HepG2 (cell line): ENCODE measurements around the gene NSUN2. TPM values are rescaled to one million over a fixed set of nuclear protein-coding genes. Genes with fewer than 3 reads are reported as not detected.

Source experiments
- ATAC-seq: fragments of 200-7000 bp; cut with Tn5 transposase; 3 replicates; pipeline ENCODE4 v1.9.1; 2020; ENCODE audit warnings: mild to moderate bottlenecking, moderate library complexity
- BruUV-seq: library from RNA; stranded (reverse); fragments of 400-500 nt; replicated peaks from 2 replicates; lab custom pipeline; 2021; lab: Mats Ljungman, UMichigan
- CTCF ChIA-PET: fragments of 300-600 bp; formaldehyde crosslinking; extraction: SDS; loops from one replicate; lab custom pipeline; 2021; ENCODE audit warnings: low total read pairs, inconsistent platforms, low intra/inter-chr PET ratio; lab: Yijun Ruan, JAX
- POLR2A ChIA-PET: fragments of 350-600 bp; sonication (Branson Sonifier 250); formaldehyde crosslinking; loops from one replicate; lab custom pipeline; 2020; ENCODE audit warnings: antibody characterized with exemption, inconsistent platforms; lab: Yijun Ruan, JAX
- DNase-seq: peaks from one replicate; pipeline ENCODE4 v3.0.0-alpha.2; 2015; ENCODE audit warnings: low spot score
- FAIRE-seq: peaks from 3 replicates; lab custom pipeline; 2011; peaks lifted over from hg19 to GRCh38; lab: Jason Lieb, UNC
- H2AFZ ChIP-seq: one replicate; pipeline ENCODE4 v1.6.1; 2011; ENCODE audit warnings: low read length, inconsistent platforms
- H3K27ac ChIP-seq: fragments of 300-600 bp; 3 replicates; pipeline ENCODE4 v1.8.0; 2011; ENCODE audit warnings: mixed run types, mild to moderate bottlenecking, mixed read lengths, low read length, inconsistent platforms; ENCODE audit not compliant: insufficient read depth; ENCODE audit errors: extremely low read length
- H3K27me3 ChIP-seq, 2 experiments: fragments of 200-600 bp in 1 of 2; 2 replicates in 1 of 2; 3 replicates in 1 of 2; pipeline versions ENCODE4 v1.6.0 to v1.8.0; 2011; ENCODE audit warnings: low read length in 2 of 2, mild to moderate bottlenecking in 2 of 2, moderate library complexity in 2 of 2, inconsistent platforms in 1 of 2; ENCODE audit not compliant: insufficient read depth in 2 of 2, control insufficient read depth in 1 of 2
- H3K36me3 ChIP-seq, 2 experiments: fragments of 200-600 bp in 1 of 2; replicated peaks in 1 of 2; 2 replicates in 1 of 2; 3 replicates in 1 of 2; pipeline versions ENCODE4 v1.5.1 to v1.8.0; 2011; ENCODE audit warnings: low read length in 2 of 2, inconsistent platforms in 1 of 2; ENCODE audit not compliant: insufficient read depth in 2 of 2, control insufficient read depth in 1 of 2
- H3K4me1 ChIP-seq: 2 replicates; pipeline ENCODE4 v1.5.1; 2012; ENCODE audit warnings: low read length, inconsistent platforms; ENCODE audit not compliant: insufficient read depth
- H3K4me2 ChIP-seq: 2 replicates; pipeline ENCODE4 v1.6.0; 2011; ENCODE audit warnings: low read depth, low read length, inconsistent platforms
- H3K4me3 ChIP-seq, 3 experiments: fragments of 200-600 bp in 1 of 3; sonication (generic), shearing (Covaris generic) in 1 of 3; replicated peaks in 1 of 3; 2 replicates each; pipeline ENCODE4 v1.5.1; 2011 to 2016; ENCODE audit warnings: low read length in 3 of 3, inconsistent platforms in 2 of 3, low read depth in 2 of 3, mild to moderate bottlenecking in 2 of 3, control low read depth in 1 of 3, mixed read lengths in 1 of 3; ENCODE audit not compliant: insufficient read depth in 1 of 3
- H3K79me2 ChIP-seq: one replicate; pipeline ENCODE4 v1.6.1; 2011; ENCODE audit warnings: low read length, inconsistent platforms; ENCODE audit not compliant: insufficient read depth
- H3K9ac ChIP-seq: 2 replicates; pipeline ENCODE4 v1.6.0; 2011; ENCODE audit warnings: mild to moderate bottlenecking, low read depth, low read length, inconsistent platforms; ENCODE audit not compliant: insufficient read depth
- H3K9me3 ChIP-seq: 2 replicates; pipeline ENCODE4 v1.5.1; 2012; ENCODE audit warnings: mild to moderate bottlenecking, low read length
- H4K20me1 ChIP-seq: 2 replicates; pipeline ENCODE4 v1.6.0; 2011; ENCODE audit warnings: inconsistent platforms, mild to moderate bottlenecking, low read length, moderate library complexity; ENCODE audit not compliant: insufficient read depth
- EHMT2 ChIP-seq: fragments of 200-600 bp; sonication (generic); IDR thresholded peaks from 2 replicates; pipeline ENCODE4 v1.7.0; 2017; ENCODE audit warnings: antibody characterized with exemption, low read depth, low read length, borderline replicate concordance
- GFI1 ChIP-seq: sonication (generic); formaldehyde crosslinking; IDR thresholded peaks from 2 replicates; pipeline ENCODE4 v1.5.0; 2020; ENCODE audit warnings: missing genetic modification reagents, mild to moderate bottlenecking, borderline replicate concordance
- ISL2 ChIP-seq: sonication (generic); formaldehyde crosslinking; IDR thresholded peaks from 2 replicates; pipeline ENCODE4 v1.5.0; 2020; ENCODE audit warnings: missing genetic modification reagents
- KDM5A ChIP-seq: fragments of 200-600 bp; sonication (generic); IDR thresholded peaks from 2 replicates; pipeline ENCODE4 v1.7.0; 2018; ENCODE audit warnings: antibody characterized with exemption, mild to moderate bottlenecking, low read length, borderline replicate concordance
- PITX1 ChIP-seq: sonication (generic); formaldehyde crosslinking; IDR thresholded peaks from 2 replicates; pipeline ENCODE4 v1.5.1; 2020; ENCODE audit warnings: mild to moderate bottlenecking, missing genetic modification reagents
- RBM22 ChIP-seq: fragments of 200-400 bp; formaldehyde crosslinking; optimal IDR thresholded peaks from 2 replicates; pipeline ENCODE3; 2017; ENCODE audit warnings: mild to moderate bottlenecking, low read length, moderate library complexity
- ZNF143 ChIP-seq: sonication (generic); formaldehyde crosslinking; IDR thresholded peaks from 2 replicates; pipeline ENCODE4 v1.4.0; 2020; ENCODE audit warnings: missing genetic modification reagents
- ZNF441 ChIP-seq: sonication (generic); formaldehyde crosslinking; IDR thresholded peaks from 2 replicates; pipeline ENCODE4 v1.7.0; 2021; ENCODE audit warnings: missing genetic modification reagents, borderline replicate concordance
- ZNF549 ChIP-seq: sonication (generic); formaldehyde crosslinking; IDR thresholded peaks from 2 replicates; pipeline ENCODE4 v1.5.0; 2020; ENCODE audit warnings: missing genetic modification reagents
- ZNF569 ChIP-seq: sonication (generic); formaldehyde crosslinking; IDR thresholded peaks from 2 replicates; pipeline ENCODE4 v1.5.0; 2020; ENCODE audit warnings: mild to moderate bottlenecking, missing genetic modification reagents, moderate library complexity, borderline replicate concordance
- WGBS: methylation state at CpG from one replicate; pipeline ENCODE4 v1.1.6; 2017; ENCODE audit warnings: low lambda C conversion rate; 5-methylcytosine and 5-hydroxymethylcytosine counted together
- in situ Hi-C: cut with HindIII; loops from 2 replicates; pipeline ENCODE4 v1.10.0; 2017; ENCODE audit warnings: low pct_unique_long_range_greater_than_20kb; ENCODE audit not compliant: extremely low pct_ligation_motif_present
- intact Hi-C: fragments of 100-400 bp; cut with micrococcal nuclease; formaldehyde crosslinking; loops from one replicate; pipeline ENCODE4 v1.10.0; 2022; ENCODE audit not compliant: unreplicated experiment
- polyA plus RNA-seq, 8 experiments: library from polyadenylated mRNA; depleted of rRNA in 3 of 8; stranded (reverse) in 7 of 8; unstranded in 1 of 8; fragments of >200 nt; fragmentation: Illumina TruSeq in 4 of 8; extraction: Trizol in 4 of 8; gene quantifications; 2 replicates each; pipeline versions ENCODE4 v1.2.1 to v1.2.3, GENCODE V29; 2011 to 2016; ENCODE audit warnings: low read depth in 4 of 8, missing spikeins in 1 of 8, mixed read lengths in 1 of 8; ENCODE audit not compliant: insufficient read depth in 1 of 8
- total RNA-seq, 5 experiments: library from RNA; depleted of rRNA; stranded (reverse); fragments of >200 nt; fragmentation: Illumina TruSeq; extraction: Trizol; gene quantifications; 2 replicates each; pipeline ENCODE4 v1.2.3, GENCODE V29; 2016; ENCODE audit warnings: low read depth in 1 of 5
- TF ChIP-seq, protein P1 (sequence below): sonication (generic); formaldehyde crosslinking; IDR thresholded peaks from 2 replicates; pipeline ENCODE4 v1.4.0; 2020; ENCODE audit warnings: missing genetic modification reagents
- TF ChIP-seq, protein P2 (sequence below): IDR thresholded peaks from 2 replicates; pipeline ENCODE4 v1.6.1; 2016; ENCODE audit warnings: missing compliant biosample characterization, missing genetic modification reagents, borderline replicate concordance
- TF ChIP-seq, protein P3 (sequence below): IDR thresholded peaks from 2 replicates; pipeline ENCODE4 v1.4.0; 2020; ENCODE audit warnings: mild to moderate bottlenecking, missing genetic modification reagents
- TF ChIP-seq, protein P4 (sequence below): sonication (generic); formaldehyde crosslinking; IDR thresholded peaks from 2 replicates; pipeline ENCODE4 v1.4.0; 2020; ENCODE audit warnings: missing genetic modification reagents, mild to moderate bottlenecking, borderline replicate concordance

The NSUN2 gene
- total and polyA plus RNA-seq, 2 of the 13 experiments (the other 11 are each of a cell fraction or from before 2014, with no cell fraction given), result 51.7 to 69.1 TPM

DNA sequence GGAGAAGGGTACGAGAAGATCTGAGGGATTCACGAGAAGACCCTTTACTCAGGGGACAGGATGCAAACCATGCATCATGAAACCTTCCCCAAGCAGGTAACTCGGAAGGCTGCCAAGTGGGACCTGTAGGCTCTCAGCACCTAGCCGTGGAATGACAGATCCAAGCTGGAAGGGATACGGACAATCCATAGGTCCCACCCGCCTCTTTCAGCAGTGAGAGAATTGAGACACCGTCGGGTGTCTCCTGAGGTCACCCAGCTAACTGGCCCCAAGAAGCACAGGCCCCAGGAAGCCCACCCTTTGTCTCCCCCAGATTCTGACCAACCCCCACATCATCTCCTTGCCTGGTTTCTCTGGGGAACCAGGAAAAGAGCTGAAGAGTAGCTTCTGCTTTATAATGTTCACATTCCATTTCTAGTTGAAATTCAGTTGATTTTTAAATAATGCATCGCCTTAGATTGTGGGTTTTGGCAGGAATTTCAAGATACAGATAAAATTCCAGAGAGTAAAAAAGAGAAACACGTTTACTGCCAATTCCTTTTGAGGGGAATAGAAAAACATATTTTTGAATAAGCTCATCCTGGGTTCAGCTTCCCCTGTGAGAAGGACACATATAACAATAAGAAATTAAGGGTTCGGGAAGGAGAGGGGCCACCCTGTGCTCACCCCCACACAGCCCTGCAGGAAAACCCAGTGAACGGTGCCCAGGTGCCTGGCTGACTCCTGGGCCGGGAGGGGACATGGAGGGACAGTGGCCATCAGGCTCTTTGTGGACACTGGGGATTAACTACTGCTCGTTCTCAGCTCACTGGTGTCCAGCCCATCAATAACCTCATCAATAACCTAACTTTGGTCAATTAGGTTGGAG lies 51.1 kb downstream of the NSUN2 start (continued):
- TF ChIP-seq, protein P1, sequence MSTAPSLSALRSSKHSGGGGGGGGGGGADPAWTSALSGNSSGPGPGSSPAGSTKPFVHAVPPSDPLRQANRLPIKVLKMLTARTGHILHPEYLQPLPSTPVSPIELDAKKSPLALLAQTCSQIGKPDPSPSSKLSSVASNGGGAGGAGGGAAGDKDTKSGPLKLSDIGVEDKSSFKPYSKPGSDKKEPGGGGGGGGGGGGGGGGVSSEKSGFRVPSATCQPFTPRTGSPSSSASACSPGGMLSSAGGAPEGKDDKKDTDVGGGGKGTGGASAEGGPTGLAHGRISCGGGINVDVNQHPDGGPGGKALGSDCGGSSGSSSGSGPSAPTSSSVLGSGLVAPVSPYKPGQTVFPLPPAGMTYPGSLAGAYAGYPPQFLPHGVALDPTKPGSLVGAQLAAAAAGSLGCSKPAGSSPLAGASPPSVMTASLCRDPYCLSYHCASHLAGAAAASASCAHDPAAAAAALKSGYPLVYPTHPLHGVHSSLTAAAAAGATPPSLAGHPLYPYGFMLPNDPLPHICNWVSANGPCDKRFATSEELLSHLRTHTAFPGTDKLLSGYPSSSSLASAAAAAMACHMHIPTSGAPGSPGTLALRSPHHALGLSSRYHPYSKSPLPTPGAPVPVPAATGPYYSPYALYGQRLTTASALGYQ, result no peak

DNA sequence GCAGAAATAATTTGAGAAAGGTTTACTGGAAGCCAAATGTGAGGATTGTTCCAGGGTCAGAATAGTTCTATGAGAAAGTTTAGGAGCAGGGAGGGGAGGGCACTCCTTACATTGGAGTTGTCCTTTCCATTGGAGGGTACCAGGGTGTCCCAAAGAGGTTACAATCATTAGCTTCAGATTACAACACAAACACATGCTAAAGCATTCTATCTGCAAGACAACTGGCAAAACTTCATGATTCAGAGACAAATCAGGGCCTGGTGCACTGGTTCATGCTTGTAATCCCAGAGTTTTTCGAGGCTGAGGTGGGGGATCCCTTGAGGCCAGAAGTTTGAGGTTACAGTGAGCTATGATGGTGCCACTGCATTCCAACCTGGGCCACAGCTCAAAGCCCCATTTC lies 51.8 kb downstream of the NSUN2 start:
- FAIRE-seq (no peak), DNase-seq (no peak), ATAC-seq (no peak)
- no peaks in the 10 kb centered on the region for H3K79me2 ChIP-seq
- no peak overlapping the region for H3K9ac ChIP-seq
- no peak overlapping the region for H3K27ac ChIP-seq
- H3K9me3 ChIP-seq, result no peaks in the 10 kb centered on the region
- no peaks in the 10 kb centered on the region for H4K20me1 ChIP-seq
- no peak overlapping the region for H2AFZ ChIP-seq
- whole genome bisulfite sequencing, result 0% methylated on average over 1 of the region's 1 CpG
- in situ Hi-C loops, result no loop called here
- intact Hi-C loops, result no loop called here
- H3K27me3 ChIP-seq, result peaks cover 2 to 18% of the 10 kb centered on the region in 2 experiments; a peak in 4 of 5 replicates
- no peak overlapping the region for H3K4me2 ChIP-seq
- ChIA-PET CTCF (no interaction called here), POLR2A (interaction anchor here (0.9 kb wide), 1 partner anchor 202 kb away, joined by 3 read pairs; the partner anchor contains the start of gene MED10)
- H3K4me3 ChIP-seq, result no peak overlapping the region
- no TSS peak for BruUV-seq
- H3K4me1 ChIP-seq, result no peaks in the 10 kb centered on the region
- H3K36me3 ChIP-seq, result no peaks in the 10 kb centered on the region
- TF ChIP-seq EHMT2 (no peak), ZNF569 (CRISPR knock-in tag) (no peak), ZNF549 (CRISPR knock-in tag) (no peak), PITX1 (CRISPR knock-in tag) (no peak), ZNF143 (CRISPR knock-in tag) (no peak), GFI1 (CRISPR knock-in tag) (no peak), ZNF441 (CRISPR knock-in tag) (no peak), RBM22 (no peak), KDM5A (no peak), ISL2 (CRISPR knock-in tag) (no peak)
- TF ChIP-seq, protein P2, sequence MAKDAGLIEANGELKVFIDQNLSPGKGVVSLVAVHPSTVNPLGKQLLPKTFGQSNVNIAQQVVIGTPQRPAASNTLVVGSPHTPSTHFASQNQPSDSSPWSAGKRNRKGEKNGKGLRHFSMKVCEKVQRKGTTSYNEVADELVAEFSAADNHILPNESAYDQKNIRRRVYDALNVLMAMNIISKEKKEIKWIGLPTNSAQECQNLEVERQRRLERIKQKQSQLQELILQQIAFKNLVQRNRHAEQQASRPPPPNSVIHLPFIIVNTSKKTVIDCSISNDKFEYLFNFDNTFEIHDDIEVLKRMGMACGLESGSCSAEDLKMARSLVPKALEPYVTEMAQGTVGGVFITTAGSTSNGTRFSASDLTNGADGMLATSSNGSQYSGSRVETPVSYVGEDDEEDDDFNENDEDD (CRISPR knock-in tag), result no peak
- TF ChIP-seq, protein P3, sequence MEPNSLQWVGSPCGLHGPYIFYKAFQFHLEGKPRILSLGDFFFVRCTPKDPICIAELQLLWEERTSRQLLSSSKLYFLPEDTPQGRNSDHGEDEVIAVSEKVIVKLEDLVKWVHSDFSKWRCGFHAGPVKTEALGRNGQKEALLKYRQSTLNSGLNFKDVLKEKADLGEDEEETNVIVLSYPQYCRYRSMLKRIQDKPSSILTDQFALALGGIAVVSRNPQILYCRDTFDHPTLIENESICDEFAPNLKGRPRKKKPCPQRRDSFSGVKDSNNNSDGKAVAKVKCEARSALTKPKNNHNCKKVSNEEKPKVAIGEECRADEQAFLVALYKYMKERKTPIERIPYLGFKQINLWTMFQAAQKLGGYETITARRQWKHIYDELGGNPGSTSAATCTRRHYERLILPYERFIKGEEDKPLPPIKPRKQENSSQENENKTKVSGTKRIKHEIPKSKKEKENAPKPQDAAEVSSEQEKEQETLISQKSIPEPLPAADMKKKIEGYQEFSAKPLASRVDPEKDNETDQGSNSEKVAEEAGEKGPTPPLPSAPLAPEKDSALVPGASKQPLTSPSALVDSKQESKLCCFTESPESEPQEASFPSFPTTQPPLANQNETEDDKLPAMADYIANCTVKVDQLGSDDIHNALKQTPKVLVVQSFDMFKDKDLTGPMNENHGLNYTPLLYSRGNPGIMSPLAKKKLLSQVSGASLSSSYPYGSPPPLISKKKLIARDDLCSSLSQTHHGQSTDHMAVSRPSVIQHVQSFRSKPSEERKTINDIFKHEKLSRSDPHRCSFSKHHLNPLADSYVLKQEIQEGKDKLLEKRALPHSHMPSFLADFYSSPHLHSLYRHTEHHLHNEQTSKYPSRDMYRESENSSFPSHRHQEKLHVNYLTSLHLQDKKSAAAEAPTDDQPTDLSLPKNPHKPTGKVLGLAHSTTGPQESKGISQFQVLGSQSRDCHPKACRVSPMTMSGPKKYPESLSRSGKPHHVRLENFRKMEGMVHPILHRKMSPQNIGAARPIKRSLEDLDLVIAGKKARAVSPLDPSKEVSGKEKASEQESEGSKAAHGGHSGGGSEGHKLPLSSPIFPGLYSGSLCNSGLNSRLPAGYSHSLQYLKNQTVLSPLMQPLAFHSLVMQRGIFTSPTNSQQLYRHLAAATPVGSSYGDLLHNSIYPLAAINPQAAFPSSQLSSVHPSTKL (CRISPR knock-in tag), result no peak
- TF ChIP-seq, protein P4, sequence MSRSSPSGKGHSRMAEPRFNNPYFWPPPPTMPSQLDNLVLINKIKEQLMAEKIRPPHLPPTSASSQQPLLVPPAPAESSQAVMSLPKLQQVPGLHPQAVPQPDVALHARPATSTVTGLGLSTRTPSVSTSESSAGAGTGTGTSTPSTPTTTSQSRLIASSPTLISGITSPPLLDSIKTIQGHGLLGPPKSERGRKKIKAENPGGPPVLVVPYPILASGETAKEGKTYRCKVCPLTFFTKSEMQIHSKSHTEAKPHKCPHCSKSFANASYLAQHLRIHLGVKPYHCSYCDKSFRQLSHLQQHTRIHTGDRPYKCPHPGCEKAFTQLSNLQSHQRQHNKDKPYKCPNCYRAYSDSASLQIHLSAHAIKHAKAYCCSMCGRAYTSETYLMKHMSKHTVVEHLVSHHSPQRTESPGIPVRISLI, result no peak
